Effector memory CD8-positive, alpha-beta T cell (primary cell): ENCODE data around the gene CREB5.

Experiments
- ATAC-seq: fragments of 150-1000 bp; cut with Tn5 transposase; replicated peaks from 2 replicates; pipeline ENCODE4 v1.10.0; 2021; ENCODE audit warnings: mild to moderate bottlenecking, moderate library complexity
- DNase-seq, 3 experiments: peaks; one replicate each; pipeline ENCODE4 v3.0.0; 2021
- H3K27ac Mint-ChIP-seq, 2 donors: one replicate each; pipeline ENCODE4 v1.8.0; 2022; ENCODE audit warnings: mild to moderate bottlenecking in 2 of 2, mixed read lengths in 2 of 2, moderate library complexity in 2 of 2
- H3K27me3 Mint-ChIP-seq, 2 donors: one replicate each; pipeline ENCODE4 v1.8.0; 2022; ENCODE audit warnings: mixed read lengths in 2 of 2
- H3K36me3 Mint-ChIP-seq: one replicate; pipeline ENCODE4 v1.8.0; 2022; ENCODE audit warnings: mild to moderate bottlenecking, moderate library complexity, mixed read lengths; ENCODE audit not compliant: insufficient read depth
- H3K4me1 Mint-ChIP-seq, 2 donors: one replicate each; pipeline ENCODE4 v1.8.0; 2022; ENCODE audit warnings: low read depth in 2 of 2, mixed read lengths in 2 of 2
- H3K4me3 Mint-ChIP-seq, 2 donors: one replicate each; pipeline ENCODE4 v1.8.0; 2022; ENCODE audit warnings: mild to moderate bottlenecking in 2 of 2, mixed read lengths in 2 of 2, moderate library complexity in 2 of 2
- H3K9me3 Mint-ChIP-seq, 2 donors: one replicate each; pipeline ENCODE4 v1.8.0; 2022; ENCODE audit warnings: mixed read lengths in 2 of 2

CREB5 gene

DNA sequence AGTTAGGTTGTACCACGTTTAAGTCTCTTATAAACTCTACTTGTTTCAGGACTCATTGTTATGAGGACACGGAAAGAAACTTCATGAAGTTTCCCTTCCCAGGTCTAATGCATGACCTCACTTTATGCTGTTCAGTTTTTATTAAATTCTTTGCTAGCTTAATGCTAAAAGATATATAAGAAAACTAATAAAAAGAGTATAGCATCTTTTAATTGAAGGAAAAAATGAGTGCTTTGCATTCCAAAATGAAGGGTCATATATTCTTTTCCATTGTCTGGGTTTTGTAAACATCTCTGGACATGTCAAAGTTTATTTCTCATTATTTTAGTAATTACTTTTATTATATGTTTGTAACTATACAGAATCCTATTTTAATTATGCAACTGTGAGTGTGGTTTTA lies 255.8 kb downstream of the CREB5 start:
- Mint-ChIP-seq H3K9me3 (peaks cover 0 to 4% of the 10 kb centered on the region in 2 donors), H3K27ac (no peak overlapping the region), H3K4me3 (no peak overlapping the region), H3K27me3 (peaks cover 15 to 26% of the 10 kb centered on the region in 2 donors), H3K36me3 (no peaks in the 10 kb centered on the region), H3K4me1 (no peaks in the 10 kb centered on the region)
- DNase-seq (no peak), ATAC-seq (no peak)

GRCh38 chr7:28669330-28669729 lies 257.0 kb downstream of the CREB5 start:
- Mint-ChIP-seq H3K4me1 (no peaks in the 10 kb centered on the region), H3K27me3 (peaks cover 13 to 18% of the 10 kb centered on the region in 2 donors), H3K4me3 (no peak overlapping the region), H3K27ac (no peak overlapping the region), H3K36me3 (no peaks in the 10 kb centered on the region), H3K9me3 (peaks cover 0 to 3% of the 10 kb centered on the region in 2 donors)
- no peak for DNase-seq
- ATAC-seq: no peak

- no peaks in the 10 kb centered on the region for H3K36me3 Mint-ChIP-seq
- no peak overlapping the region for H3K4me3 Mint-ChIP-seq
- ATAC-seq (no peak), DNase-seq (no peak)
- H3K9me3 Mint-ChIP-seq: no peaks in the 10 kb centered on the region
- H3K27me3 Mint-ChIP-seq: peaks cover 8 to 15% of the 10 kb centered on the region in 2 donors
- no peaks in the 10 kb centered on the region for H3K4me1 Mint-ChIP-seq
- H3K27ac Mint-ChIP-seq: no peak overlapping the region
These were observed 259.2 kb downstream of the CREB5 start for GRCh38 chr7:28671526-28671925.

- no peak for DNase-seq
- Mint-ChIP-seq H3K27me3 (peaks cover 8 to 16% of the 10 kb centered on the region in 2 donors), H3K36me3 (no peaks in the 10 kb centered on the region), H3K9me3 (no peaks in the 10 kb centered on the region), H3K4me3 (no peak overlapping the region), H3K4me1 (no peaks in the 10 kb centered on the region), H3K27ac (no peak overlapping the region)
- ATAC-seq: no peak
These were observed 260.1 kb downstream of the CREB5 start for GRCh38 chr7:28672397-28672797.

GRCh38 chr7:28674359-28674782 lies 262.1 kb downstream of the CREB5 start:
- Mint-ChIP-seq H3K4me1 (no peaks in the 10 kb centered on the region), H3K27ac (no peak overlapping the region), H3K36me3 (no peaks in the 10 kb centered on the region), H3K27me3 (peaks cover under 1 to 12% of the 10 kb centered on the region in 2 donors), H3K9me3 (no peaks in the 10 kb centered on the region), H3K4me3 (no peak overlapping the region)
- DNase-seq (no peak), ATAC-seq (no peak)

DNA sequence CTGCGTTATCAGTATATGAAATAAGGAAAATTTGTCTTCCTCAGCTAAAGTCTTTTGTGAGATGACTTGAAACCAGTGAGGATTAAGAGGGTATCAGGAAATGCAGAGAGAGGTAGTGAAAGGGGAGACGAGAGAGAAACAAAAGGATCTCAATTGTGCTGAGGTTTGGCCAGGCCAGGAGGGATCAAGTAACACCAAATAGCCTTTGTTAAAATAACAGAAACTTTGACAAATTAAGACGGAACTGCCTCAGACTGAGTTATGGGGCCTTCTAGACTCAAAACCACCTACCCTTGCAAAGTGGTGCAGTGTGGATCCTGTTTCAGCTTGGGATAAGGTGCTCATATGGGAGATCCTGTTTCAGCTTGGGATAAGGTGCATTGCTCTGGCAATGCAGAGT lies 263.1 kb downstream of the CREB5 start:
- no peak overlapping the region for H3K4me3 Mint-ChIP-seq
- no peaks in the 10 kb centered on the region for H3K36me3 Mint-ChIP-seq
- no peaks in the 10 kb centered on the region for H3K9me3 Mint-ChIP-seq
- no peaks in the 10 kb centered on the region for H3K4me1 Mint-ChIP-seq
- DNase-seq (no peak), ATAC-seq (no peak)
- H3K27ac Mint-ChIP-seq: no peak overlapping the region
- peaks cover under 1 to 12% of the 10 kb centered on the region in 2 donors for H3K27me3 Mint-ChIP-seq

GRCh38 chr7:28677668-28678067 lies 265.4 kb downstream of the CREB5 start:
- Mint-ChIP-seq H3K4me1 (no peaks in the 10 kb centered on the region), H3K9me3 (no peaks in the 10 kb centered on the region), H3K4me3 (no peak overlapping the region), H3K27ac (no peak overlapping the region), H3K27me3 (peaks cover 20 to 22% of the 10 kb centered on the region in 2 donors), H3K36me3 (no peaks in the 10 kb centered on the region)
- ATAC-seq: no peak
- no peak for DNase-seq

GRCh38 chr7:28678431-28678965 lies 266.2 kb downstream of the CREB5 start:
- no peaks in the 10 kb centered on the region for H3K4me1 Mint-ChIP-seq
- no peaks in the 10 kb centered on the region for H3K9me3 Mint-ChIP-seq
- no peaks in the 10 kb centered on the region for H3K36me3 Mint-ChIP-seq
- no peak overlapping the region for H3K4me3 Mint-ChIP-seq
- DNase-seq (no peak), ATAC-seq (no peak)
- H3K27ac Mint-ChIP-seq: no peak overlapping the region
- H3K27me3 Mint-ChIP-seq: peaks cover 26 to 31% of the 10 kb centered on the region in 2 donors

DNA sequence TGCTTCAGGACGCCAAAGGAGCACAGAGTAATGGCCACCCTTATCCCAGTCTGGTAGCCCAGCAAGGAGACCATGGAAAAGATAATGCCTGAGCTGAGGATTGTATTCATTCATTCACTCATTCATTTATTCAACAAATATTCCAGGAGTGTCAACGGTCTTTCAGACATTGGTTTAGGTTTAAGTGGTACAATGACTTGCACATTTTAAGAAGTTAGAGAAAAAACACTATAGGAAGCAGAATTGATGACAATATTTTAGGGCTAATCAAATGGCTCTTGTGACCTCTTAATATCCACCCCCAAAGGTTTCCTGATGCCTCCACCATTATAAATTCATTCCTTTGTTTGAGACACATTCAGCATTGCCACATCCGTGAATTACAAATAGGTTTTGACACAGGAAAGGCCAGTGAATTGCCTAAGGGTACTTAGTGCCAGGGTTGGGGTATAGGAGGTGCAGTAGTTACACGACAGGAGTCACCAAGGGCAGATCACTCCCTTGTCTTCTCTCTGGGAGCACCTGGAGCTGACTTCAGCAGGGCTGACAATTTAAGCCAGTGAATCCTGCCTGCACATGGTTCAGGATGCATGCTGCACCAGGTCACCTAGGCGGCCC lies 269.5 kb downstream of the CREB5 start:
- H3K27ac Mint-ChIP-seq: no peak overlapping the region
- H3K9me3 Mint-ChIP-seq: no peaks in the 10 kb centered on the region
- DNase-seq (no peak), ATAC-seq (no peak)
- H3K4me3 Mint-ChIP-seq: no peak overlapping the region
- H3K36me3 Mint-ChIP-seq: no peaks in the 10 kb centered on the region
- peaks cover 18 to 32% of the 10 kb centered on the region in 2 donors for H3K27me3 Mint-ChIP-seq
- no peaks in the 10 kb centered on the region for H3K4me1 Mint-ChIP-seq

- Mint-ChIP-seq H3K36me3 (no peaks in the 10 kb centered on the region), H3K4me1 (no peaks in the 10 kb centered on the region), H3K4me3 (no peak overlapping the region), H3K27me3 (peaks cover 14 to 32% of the 10 kb centered on the region in 2 donors), H3K9me3 (no peaks in the 10 kb centered on the region), H3K27ac (no peak overlapping the region)
- ATAC-seq: no peak
- no peak for DNase-seq
These were observed 270.5 kb downstream of the CREB5 start for GRCh38 chr7:28682801-28683200.

GRCh38 chr7:28684650-28685241 lies 272.4 kb downstream of the CREB5 start:
- ATAC-seq (no peak), DNase-seq (no peak)

GRCh38 chr7:28685242-28685643 lies 272.9 kb downstream of the CREB5 start:
- ATAC-seq: no peak
- H3K4me1 Mint-ChIP-seq: no peaks in the 10 kb centered on the region
- no peaks in the 10 kb centered on the region for H3K36me3 Mint-ChIP-seq
- no peaks in the 10 kb centered on the region for H3K9me3 Mint-ChIP-seq
- H3K27me3 Mint-ChIP-seq: peaks cover 14 to 32% of the 10 kb centered on the region in 2 donors
- DNase-seq: no peak
- H3K27ac Mint-ChIP-seq: no peak overlapping the region
- no peak overlapping the region for H3K4me3 Mint-ChIP-seq

More at GRCh38 chr7:28684650-28685241, 272.4 kb downstream of the CREB5 start:
- H3K4me3 Mint-ChIP-seq: no peak overlapping the region
- no peak overlapping the region for H3K27ac Mint-ChIP-seq
- no peaks in the 10 kb centered on the region for H3K36me3 Mint-ChIP-seq
- H3K27me3 Mint-ChIP-seq: peaks cover 14 to 32% of the 10 kb centered on the region in 2 donors
- H3K4me1 Mint-ChIP-seq: no peaks in the 10 kb centered on the region
- H3K9me3 Mint-ChIP-seq: no peaks in the 10 kb centered on the region

GRCh38 chr7:28685644-28686417 lies 273.5 kb downstream of the CREB5 start:
- Mint-ChIP-seq H3K4me3 (no peak overlapping the region), H3K4me1 (no peaks in the 10 kb centered on the region), H3K36me3 (no peaks in the 10 kb centered on the region), H3K9me3 (no peaks in the 10 kb centered on the region), H3K27me3 (peaks cover 18 to 28% of the 10 kb centered on the region in 2 donors), H3K27ac (no peak overlapping the region)
- no peak for ATAC-seq
- DNase-seq: no peak
